Activated T-helper 1 cell treated with Interleukin-2 at 50 U/mL for 16 hours (primary cell): ENCODE results near the gene SIRT7.
A peak's percentile ranks its signal among the peaks of the same experiment; 100 is the strongest.
"Not testable (repeated sequence)": the region's sequence is repeated elsewhere in the genome, so short reads cannot be mapped to it uniquely, and the experiment has no call there.

Experiments used
- DNase-seq: peaks from one replicate; pipeline ENCODE4 v3.0.0-alpha.2; 2020; ENCODE audit warnings: low read depth

The SIRT7 gene

GRCh38 chr17:81920612-81921536 lies 2.9 kb upstream of the SIRT7 start:
- no peak for DNase-seq

- DNase-seq = no peak
Measured at GRCh38 chr17:81918832-81919545, 1.0 kb upstream of the SIRT7 start.

GRCh38 chr17:81918333-81918669 lies 325 bp upstream of the SIRT7 start:
- not testable (repeated sequence) for DNase-seq

- no peak for DNase-seq
Measured at GRCh38 chr17:81916234-81917001, 1.6 kb downstream of the SIRT7 start.

- DNase-seq = no peak
Measured at GRCh38 chr17:81915331-81915730, 2.6 kb downstream of the SIRT7 start.

- DNase-seq = no peak
Measured at GRCh38 chr17:81914103-81914850, 3.7 kb downstream of the SIRT7 start.

GRCh38 chr17:81913394-81914102 lies 4.4 kb downstream of the SIRT7 start:
- DNase-seq = no peak

- DNase-seq = no peak
Measured at GRCh38 chr17:81912441-81913309, 5.3 kb downstream of the SIRT7 start.

- no peak for DNase-seq
Measured at GRCh38 chr17:81911969-81912368, 6.0 kb downstream of the SIRT7 start.

GRCh38 chr17:81911277-81911961 lies 6.6 kb downstream of the SIRT7 start, which contains the start of gene PCYT2:
TSS of gene PCYT2 (minus strand) at chr17:81911399. CDS start at chr17:81911355, 44 bp downstream.
- DNase-seq = peak; percentile 88

- DNase-seq = no peak
Measured at GRCh38 chr17:81910840-81911276, 7.1 kb downstream of the SIRT7 start.

- no peak for DNase-seq
Measured at GRCh38 chr17:81909966-81910839, 7.8 kb downstream of the SIRT7 start.

- DNase-seq = no peak
Measured at GRCh38 chr17:81909231-81909630, 8.7 kb downstream of the SIRT7 start.

GRCh38 chr17:81908793-81909192 lies 9.2 kb downstream of the SIRT7 start:
- no peak for DNase-seq

- no peak for DNase-seq
Measured at GRCh38 chr17:81907219-81908145, 10.5 kb downstream of the SIRT7 start.

GRCh38 chr17:81906476-81907218 lies 11.3 kb downstream of the SIRT7 start:
- DNase-seq = no peak

- DNase-seq = no peak
Measured at GRCh38 chr17:81905993-81906392, 12.0 kb downstream of the SIRT7 start.
